GM19043 (cell line): Measurements from ENCODE around the gene MR1.
"Not testable (repeated sequence)": the region's sequence is repeated elsewhere in the genome, so short reads cannot be mapped to it uniquely, and the experiment has no call there.

Source experiments
- ATAC-seq: cut with Tn5 transposase; IDR thresholded peaks from one replicate; pipeline ENCODE4 v1.9.1; 2021; ENCODE audit warnings: low read depth; ENCODE audit not compliant: unreplicated experiment

Gene MR1

DNA sequence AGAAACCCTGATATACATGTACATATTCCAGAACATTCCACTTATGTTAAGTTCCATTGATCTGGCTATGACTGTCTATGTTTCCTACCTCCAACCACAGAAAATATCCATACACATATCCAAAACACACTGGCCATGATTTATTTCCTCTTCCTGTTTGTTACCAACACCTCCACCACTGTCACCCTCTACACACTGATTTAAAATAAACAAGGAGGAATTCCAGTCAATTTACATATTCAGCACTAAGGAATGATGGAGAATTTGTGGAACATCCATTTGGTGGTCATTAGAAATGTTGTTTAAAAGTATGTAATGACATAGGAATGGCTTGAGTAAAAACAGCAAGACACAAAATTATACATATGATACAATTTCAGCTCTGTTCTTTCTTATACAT lies 5.6 kb upstream of the MR1 start:
- ATAC-seq: no peak

DNA sequence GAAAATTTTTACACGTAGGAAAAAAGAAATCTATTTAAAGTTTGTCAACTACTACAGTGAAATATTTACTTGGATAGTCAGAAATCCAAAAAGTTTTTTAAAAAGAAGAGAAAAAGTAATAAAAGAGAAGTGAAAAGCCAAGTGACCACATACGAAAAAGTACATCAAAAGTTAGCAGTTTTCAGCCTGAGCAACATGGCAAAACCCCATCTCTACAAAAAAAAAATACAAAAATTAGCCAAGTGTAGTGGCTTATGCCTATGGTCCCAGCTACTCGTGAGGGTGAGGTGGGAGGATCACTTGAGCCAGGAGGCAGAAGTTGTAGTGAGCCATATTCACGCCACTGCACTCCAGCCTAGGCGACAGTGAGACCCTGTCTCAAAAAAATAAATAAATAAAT lies 5.2 kb upstream of the MR1 start:
- no peak for ATAC-seq

DNA sequence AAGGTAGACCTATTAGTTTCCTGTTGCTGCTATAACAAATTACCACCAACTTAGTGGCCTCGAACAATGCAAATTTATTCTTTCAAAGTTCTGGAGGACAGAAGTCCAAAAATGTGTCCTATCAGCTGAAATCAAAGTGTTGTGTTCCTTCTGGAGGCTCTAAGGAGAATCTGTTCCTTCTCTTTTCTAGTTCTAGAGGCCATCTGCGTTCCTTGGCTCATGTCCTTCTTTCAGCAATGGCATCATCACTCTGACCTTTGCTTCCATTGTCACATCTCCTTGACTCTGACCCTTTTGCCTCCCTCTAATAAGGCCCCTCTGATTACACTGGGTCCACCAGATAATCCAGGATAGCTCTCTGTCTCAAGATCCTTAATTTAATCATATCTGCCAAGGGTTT lies 1.2 kb upstream of the MR1 start:
- ATAC-seq: no peak

DNA sequence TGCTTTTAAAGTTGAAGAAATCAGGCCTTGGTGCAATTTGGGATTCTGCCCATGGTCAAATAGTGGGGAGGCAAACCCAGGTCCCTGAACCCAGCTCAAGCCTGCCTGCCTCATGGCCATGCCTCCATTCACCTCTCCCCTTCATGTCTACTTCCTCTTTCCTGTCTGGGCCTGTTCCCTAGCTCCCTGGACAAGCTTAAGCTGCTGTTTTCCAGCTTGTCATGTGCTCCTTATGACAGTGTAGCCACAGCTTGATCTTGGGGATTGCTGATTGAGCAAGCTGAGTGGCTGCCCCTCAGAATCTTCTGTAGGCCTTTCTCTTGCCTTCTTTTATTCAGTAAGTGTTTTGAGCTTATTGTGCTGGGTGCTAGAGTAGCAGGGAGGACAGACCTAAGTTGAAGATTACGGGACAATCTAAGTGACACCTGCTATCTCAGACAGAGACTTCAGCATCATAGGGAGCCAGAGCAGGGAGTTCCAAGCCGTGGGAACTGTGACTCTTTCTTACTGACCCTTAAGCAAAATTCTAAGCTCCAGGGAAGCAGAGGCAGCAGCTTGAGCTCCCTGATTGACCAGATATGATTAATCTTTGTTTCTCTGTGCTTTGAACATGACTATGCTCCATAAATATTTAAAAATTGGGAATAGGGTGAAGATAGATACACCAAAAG lies 520 bp upstream of the MR1 start:
- ATAC-seq: peak; percentile 19

DNA sequence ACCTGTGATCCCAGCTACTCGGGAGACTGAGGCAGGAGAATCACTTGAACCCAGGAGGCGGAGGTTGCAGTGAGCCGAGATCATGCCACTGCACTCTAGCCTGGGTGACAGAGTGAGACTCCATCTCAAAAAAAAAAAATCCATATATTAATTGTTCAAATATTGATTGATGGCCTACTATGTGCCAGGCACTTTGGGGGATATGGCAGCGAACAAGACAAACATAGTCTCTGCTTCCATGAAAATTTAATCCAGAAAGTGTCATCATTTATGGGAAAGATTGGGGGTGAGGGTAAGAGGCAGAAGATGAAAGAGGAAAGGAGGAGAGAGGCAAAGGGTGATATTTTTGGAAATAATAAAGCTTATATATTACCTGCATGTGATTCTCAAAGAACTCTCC lies 1.4 kb downstream of the MR1 start:
- ATAC-seq: not testable (repeated sequence)

DNA sequence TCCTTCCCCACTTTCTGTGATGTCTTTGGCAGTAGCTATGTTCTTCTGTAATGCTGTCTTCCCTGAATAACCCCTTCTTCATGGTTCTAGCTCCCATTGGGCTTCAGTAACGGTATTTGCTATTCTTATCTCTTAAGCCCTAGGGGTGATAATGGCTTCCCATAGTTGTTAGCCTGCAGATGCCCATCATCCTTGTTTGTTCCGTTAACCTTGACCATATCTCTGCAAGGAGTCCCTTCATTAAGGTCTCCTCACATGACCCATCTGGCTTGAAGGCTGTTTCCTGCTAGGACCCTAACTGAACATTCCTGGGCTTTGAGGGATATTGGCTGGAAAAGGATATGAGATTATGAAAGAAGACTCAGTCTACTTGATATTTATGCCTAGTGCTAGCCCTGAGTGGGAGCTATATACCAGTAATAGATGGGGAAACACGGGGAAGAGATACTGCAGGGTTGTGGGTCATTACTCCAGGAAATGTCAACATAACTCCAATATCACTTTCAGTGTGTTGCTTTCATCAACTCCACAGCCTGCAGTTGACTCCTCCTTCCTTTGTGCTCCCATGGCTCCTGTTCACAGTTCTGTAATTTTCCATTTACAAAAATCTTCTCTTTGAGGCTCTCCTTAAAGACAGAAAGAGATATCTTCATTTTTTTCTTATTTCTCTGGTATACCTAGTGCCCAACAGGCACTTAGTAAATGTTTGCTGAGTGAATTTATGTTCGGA lies 2.5 kb downstream of the MR1 start:
- ATAC-seq: no peak

DNA sequence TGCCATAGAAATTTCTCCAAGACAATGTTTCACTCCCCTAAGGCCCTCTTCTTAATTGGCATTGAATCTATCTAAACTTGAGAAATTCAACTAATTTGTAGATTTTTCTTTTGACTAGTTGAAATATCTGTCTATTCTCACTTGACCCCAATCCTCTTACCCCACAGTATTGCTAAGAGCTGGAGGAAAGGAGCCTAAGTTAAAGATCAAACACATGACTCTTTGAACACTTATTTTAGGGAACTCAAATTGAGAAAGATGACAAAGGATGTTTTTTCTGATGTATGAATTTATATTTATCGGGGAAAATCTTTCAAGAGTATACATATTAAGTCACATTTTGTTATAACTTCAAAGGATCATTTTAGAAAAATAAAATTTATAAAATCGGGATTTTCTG lies 3.6 kb downstream of the MR1 start:
- no peak for ATAC-seq

DNA sequence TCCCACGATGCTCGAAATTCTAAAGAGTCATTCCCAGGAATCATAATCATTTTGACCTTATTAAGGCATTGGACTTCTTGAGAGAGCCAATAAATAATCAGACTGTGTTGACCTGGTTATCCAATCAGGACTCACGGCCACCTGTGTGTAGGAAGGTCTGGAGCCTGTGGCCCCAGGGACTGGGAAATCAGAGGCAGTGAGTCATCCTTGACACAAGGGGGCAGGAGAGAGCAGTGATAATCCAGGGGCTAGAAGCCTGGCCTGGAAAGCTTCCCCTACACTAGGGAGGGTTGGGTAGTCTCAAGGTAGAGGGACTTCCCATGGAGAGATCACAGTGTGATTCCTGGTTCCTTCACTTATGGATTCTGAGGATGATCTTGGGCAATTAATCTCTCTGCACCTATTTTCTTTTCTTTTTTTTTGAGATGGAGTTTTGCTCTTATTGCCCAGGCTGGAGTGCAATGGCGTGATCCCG lies 4.7 kb downstream of the MR1 start:
- no peak for ATAC-seq

DNA sequence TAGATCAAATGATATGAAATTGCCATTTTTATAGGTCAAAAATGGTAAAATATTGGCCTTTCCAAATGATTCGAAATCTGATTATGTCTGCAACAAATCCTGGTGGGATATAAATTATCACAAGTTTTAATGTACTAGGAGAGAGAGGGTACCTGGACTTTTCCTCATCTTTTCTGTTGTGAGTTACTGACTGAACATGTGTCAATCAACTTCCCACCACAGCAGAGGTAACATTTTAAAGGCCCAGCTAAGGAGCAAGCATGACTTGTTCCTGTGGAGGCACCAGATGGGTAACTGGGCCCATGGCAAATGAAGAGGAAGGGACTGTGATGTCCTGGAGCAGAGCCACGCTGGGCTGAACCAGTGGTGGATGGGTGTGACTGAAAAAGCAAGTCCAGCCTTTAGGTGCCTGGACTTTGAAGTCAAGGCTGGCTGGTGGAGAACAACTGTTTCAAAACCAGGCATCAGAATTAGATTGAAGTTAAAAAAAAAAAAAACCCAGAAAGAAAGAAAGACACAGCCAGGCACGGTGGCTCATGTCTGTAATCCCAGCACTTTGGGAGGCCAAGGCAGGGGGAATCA lies 6.6 kb downstream of the MR1 start:
- no peak for ATAC-seq

DNA sequence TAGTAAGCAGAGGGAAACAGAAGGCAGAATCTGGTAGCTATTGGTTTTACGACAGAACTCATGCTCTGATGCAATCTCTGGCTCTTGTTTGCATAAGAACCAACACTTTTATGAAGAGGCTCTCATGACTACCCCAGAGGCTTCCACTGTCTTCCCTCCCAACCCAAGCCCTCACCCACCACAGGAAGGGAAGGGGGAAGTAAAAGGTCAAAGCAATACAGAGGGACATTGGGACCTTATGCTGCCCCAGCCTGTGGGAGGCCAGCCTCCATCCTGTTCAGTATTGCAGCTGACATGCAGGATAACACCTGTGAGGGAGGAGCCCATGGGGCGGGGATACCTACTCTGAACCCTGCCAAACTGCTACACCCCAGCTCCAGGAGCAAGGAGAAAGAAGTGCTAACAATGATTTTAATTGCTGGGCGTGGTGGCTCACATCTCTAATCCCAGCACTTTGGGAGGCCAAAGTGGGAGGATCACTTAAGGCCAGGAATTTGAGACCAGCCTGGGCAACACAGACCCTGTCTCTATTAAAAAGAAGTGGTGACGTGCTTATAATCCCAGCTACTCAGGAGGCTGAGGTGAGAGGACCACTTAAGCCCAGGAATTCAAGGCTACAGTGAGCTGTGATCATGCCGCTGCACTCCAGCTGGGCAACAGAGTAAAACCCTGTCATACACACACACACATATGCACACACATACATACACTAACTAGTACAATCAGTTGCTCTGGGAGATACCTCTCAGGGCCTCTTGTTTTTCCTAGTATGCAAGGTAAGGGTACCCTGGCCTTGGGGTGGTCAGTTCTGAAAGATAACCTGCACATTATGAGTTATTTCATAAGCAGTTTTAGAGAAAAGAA lies 9.5 kb downstream of the MR1 start:
- no peak for ATAC-seq

DNA sequence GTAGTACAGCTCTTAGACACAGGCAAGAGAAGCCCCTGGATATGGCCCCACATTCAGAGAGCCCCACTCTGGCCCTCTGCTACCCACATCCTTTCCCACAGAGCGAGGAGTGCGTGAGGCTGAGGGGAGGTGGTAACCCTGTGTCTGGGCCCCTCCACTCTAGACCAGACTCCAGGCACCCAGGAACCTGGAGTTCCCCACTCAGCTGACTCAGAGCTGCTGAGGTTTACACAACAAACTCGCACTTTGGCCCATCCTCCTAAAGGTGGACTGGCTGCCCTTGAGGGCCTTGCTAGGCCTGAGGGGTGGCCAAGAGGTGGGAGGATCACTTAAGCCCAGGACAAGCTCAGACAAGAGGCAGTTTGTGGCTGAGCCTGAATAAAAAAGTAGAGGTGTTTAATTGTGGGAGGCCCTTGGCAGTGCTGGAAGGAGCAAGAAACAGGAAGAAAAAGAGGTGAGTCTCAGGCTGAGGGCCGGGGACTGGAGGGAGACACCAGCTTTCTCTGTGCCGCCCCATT lies 10.7 kb downstream of the MR1 start:
- ATAC-seq: peak; percentile 80

DNA sequence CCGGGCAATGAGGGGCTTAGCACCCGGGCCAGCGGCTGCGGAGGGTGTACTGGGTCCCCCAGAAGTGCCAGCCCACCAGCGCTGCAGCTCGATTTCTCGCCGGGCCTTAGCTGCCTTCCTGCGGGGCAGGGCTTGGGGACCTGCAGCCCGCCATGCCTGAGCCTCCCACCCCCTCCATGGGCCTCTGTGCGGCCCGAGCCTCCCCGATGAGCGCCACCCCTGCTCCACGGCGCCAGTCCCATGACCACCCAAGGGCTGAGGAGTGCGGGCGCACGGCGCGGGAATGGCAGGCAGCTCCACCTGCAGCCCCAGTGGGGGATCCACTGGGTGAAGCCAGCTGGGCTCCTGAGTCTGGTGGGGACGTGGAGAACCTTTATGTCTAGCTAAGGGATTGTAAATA lies 12.2 kb downstream of the MR1 start:
- not testable (repeated sequence) for ATAC-seq

DNA sequence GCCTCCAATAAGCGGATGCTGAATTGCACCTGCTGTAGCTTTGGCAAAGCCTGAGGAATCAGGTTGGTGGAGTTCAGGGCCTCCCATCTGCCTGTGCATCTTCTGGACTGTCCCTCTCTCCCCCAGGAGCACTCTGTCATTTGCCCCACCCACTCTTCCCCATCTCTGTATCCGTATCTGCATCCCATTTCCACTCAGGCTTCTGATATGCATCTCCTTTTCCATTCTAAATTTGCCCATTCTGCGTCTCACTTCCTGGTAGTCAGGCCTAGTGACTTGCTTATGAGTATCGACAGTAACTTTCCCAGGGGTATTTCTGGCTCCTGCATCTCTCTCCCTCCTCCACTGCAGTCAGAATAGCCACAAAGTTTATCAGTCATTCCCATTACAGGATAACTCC lies 15.6 kb downstream of the MR1 start:
- ATAC-seq: no peak

DNA sequence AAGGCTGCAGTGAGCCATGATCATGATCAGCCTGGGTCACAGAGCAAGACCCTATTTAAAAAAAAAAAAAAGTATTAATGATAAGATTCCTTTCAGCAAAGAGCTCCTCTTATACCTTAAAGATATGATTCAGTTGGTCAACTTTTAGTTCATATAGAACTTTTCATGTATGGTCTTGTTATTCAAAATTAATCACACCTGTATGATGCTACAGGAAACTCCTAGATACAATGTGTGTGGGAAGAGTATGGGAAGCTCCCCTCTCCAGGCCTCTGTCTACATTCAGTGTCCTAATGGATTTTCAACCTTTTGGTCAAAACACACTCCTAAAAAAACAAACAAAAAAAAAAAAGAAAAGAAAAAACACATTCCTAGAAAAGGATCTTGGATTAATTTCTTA lies 17.1 kb downstream of the MR1 start:
- ATAC-seq: no peak

DNA sequence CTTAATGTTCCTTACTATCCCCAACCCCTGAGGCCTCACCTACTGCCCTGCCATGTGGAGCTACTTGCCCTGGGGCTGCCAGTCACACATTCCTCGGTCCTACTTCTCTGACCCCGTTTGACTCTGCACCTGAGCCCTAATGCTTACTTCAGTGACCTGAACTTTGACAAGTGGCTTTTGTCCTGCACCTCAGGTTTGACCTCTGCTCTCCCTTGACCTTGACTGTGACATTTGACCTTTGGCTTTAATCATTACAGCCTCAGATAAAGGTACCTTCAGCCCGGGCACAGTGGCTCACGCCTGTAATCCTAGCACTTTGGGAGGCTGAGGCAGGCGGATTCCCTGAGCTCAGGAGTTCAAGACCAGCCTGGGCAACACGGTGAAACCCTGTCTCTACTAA lies 22.8 kb downstream of the MR1 start:
- ATAC-seq: no peak

DNA sequence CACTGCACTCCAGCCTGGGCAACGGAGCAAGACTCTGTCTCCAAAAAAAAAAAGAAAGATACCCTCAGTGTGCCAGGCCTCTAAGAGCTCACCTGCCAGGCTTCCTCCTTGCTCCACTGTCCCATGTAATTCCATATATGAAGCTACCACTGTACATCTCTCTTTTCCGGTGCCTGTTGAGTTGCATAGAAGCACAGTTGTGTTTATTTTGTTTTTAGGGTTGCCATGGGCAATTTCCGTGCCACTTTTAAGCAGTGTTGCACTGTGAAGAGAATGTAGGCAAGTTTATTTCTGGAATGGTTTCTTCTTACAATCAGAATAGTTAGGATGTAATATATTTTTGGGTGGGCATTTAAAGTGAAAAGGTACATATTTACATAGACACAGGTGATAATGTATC lies 23.3 kb downstream of the MR1 start:
- ATAC-seq: no peak

DNA sequence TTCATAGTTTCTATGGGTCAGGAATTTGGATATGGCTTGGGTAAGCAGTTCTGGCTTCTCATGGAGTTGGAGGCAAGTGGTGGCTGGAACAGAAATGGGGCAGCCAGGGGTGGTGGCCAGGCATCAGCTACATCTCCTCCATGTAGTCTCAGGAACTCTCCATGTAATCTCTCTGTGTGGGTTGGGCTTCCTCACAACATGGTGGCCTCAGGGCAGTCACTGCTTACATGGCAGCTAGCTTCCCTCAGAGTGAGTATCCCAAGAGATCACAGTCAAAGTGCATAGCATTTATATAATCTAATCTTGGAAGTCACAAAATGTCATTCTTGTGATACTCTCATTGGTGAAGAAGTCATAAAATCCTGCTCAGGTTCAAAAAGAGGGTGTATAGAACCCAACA lies 25.7 kb downstream of the MR1 start:
- ATAC-seq: no peak

DNA sequence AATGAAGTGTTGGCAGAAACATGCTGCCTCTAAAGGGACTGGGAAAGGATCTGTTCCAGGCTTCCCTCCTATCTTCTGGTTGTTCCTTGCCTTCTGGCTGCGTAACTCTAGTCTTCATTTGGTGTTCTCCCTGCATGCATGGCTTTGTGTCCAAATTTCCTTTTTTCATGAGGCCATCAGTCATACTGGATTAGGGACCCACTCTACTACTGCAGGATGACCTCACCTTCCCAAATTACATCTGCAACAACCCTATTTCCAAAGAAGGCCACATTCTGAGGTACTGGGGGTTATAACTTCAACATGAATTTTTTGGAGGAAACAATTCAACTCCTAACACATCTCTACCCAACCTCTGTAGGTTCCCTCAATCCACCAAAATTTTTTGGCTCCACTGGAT lies 26.3 kb downstream of the MR1 start:
- ATAC-seq: no peak

DNA sequence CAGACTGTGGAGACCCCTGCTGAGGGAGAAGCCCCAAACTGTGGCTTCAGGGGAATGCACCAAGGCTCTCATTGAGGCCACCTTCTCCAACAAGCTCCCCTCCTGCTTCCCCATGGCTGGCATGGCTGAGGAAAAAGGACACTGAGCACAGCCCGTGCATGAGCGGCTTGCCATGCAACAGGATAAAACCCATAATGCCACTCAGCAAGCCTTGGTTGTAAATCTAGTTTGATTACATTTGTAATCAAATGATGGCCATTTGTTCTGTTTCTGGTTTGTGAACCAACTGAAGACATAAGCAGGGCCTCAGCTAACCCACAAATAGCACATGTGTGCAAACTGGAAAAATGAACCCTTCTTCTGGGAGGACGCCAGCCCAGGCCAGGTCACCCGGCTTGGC lies 27.2 kb downstream of the MR1 start:
- ATAC-seq: not testable (repeated sequence)

DNA sequence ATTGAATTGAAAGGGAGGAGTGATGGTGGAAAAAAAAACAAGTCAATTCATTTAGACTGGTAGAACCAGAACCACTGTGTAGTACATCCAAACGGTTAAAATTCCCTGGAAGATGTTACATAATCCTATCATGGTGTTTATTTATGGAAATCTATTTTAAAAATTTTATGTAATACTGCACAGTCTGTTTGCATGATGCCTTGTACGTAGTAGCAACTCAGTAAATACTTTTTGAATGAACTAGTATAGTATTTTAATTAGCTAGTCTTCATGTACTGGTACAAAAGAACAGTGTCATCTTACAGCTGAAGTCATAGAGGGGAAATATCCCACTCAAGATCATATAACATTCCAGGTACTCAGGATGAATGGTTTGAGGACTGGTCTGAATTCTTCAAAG lies 27.7 kb downstream of the MR1 start:
- ATAC-seq: no peak
